H1 (cell line): Measurements from ENCODE around the gene ZBTB42. TPM values are rescaled to one million over a fixed set of nuclear protein-coding genes. Genes with fewer than 3 reads are reported as not detected.

ENCODE experiments used
- CTCF ChIA-PET: fragments of 300-600 bp; sonication (Branson Sonifier 250); formaldehyde crosslinking; loops from one replicate; lab custom pipeline; 2021; ENCODE audit not compliant: partially characterized antibody; lab: Charles Lee
- POLR2A ChIA-PET: fragments of 300-600 bp; sonication (Branson Sonifier 250); formaldehyde crosslinking; loops from one replicate; lab custom pipeline; 2021; ENCODE audit warnings: inconsistent platforms; ENCODE audit not compliant: partially characterized antibody; lab: Charles Lee
- DNase-seq, 2 experiments: peaks; one replicate each; pipeline versions ENCODE4 v3.0.0 to v3.0.0-alpha.2; 2010 to 2022; ENCODE audit warnings: low spot score in 2 of 2, low read depth in 1 of 2, mixed read lengths in 1 of 2
- FAIRE-seq: peaks from 2 replicates; lab custom pipeline; 2011; peaks lifted over from hg19 to GRCh38; lab: Jason Lieb, UNC
- H2AFZ ChIP-seq: 2 replicates; pipeline ENCODE4 v1.8.1; 2012; ENCODE audit warnings: low read length, inconsistent platforms
- H2AK5ac ChIP-seq: 2 replicates; pipeline ENCODE4 v1.6.1; 2013; ENCODE audit warnings: low read depth, low read length
- H2BK120ac ChIP-seq: replicated peaks from 2 replicates; pipeline ENCODE3; 2013; ENCODE audit warnings: low read depth, low read length, inconsistent platforms
- H2BK12ac ChIP-seq: 2 replicates; pipeline ENCODE4 v1.6.1; 2013; ENCODE audit warnings: low read depth, low read length
- H2BK15ac ChIP-seq: 2 replicates; pipeline ENCODE4 v1.6.1; 2013; ENCODE audit warnings: low read length
- H2BK20ac ChIP-seq: 2 replicates; pipeline ENCODE4 v1.6.1; 2013; ENCODE audit warnings: low read length
- H2BK5ac ChIP-seq: 2 replicates; pipeline ENCODE4 v1.6.1; 2013; ENCODE audit warnings: low read depth, low read length
- H3K14ac ChIP-seq: 2 replicates; pipeline ENCODE4 v1.6.1; 2013; ENCODE audit warnings: inconsistent platforms; ENCODE audit not compliant: insufficient read length
- H3K18ac ChIP-seq: 2 replicates; pipeline ENCODE4 v1.6.1; 2013; ENCODE audit warnings: low read length; ENCODE audit errors: extremely low read depth
- H3K23ac ChIP-seq: 2 replicates; pipeline ENCODE4 v1.6.1; 2013; ENCODE audit warnings: inconsistent platforms; ENCODE audit not compliant: insufficient read length
- H3K23me2 ChIP-seq: 2 replicates; pipeline ENCODE4 v1.6.1; 2013; ENCODE audit warnings: low read depth, low read length
- H3K27ac ChIP-seq: 2 replicates; pipeline ENCODE4 v1.6.1; 2011; ENCODE audit warnings: low read depth, low read length, inconsistent platforms
- H3K27me3 ChIP-seq, 4 experiments: replicated peaks in 1 of 4; 1 replicate in 1 of 4; 2 replicates in 3 of 4; pipeline versions ENCODE4 v1.6.1 to v1.8.1; 2011 to 2013; ENCODE audit warnings: low read length in 3 of 4, mild to moderate bottlenecking in 3 of 4, inconsistent platforms in 2 of 4, mixed read lengths in 2 of 4, moderate library complexity in 1 of 4; ENCODE audit not compliant: control insufficient read depth in 3 of 4, insufficient read depth in 3 of 4; ENCODE audit errors: extremely low read depth in 1 of 4
- H3K36me3 ChIP-seq, 4 experiments: 2 replicates each; pipeline versions ENCODE4 v1.6.1 to v1.8.1; 2011 to 2013; ENCODE audit warnings: mild to moderate bottlenecking in 4 of 4, low read length in 3 of 4, moderate library complexity in 2 of 4, control low read depth in 1 of 4, inconsistent platforms in 1 of 4; ENCODE audit not compliant: insufficient read depth in 4 of 4, control insufficient read depth in 2 of 4
- H3K4ac ChIP-seq: replicated peaks from 2 replicates; pipeline ENCODE3; 2013; ENCODE audit warnings: low read length, low read depth, mixed read lengths, inconsistent platforms; ENCODE audit not compliant: insufficient read length
- H3K4me1 ChIP-seq, 4 experiments: replicated peaks in 1 of 4; 1 replicate in 1 of 4; 2 replicates in 3 of 4; pipeline versions ENCODE4 v1.6.1 to v1.8.1; 2011 to 2013; ENCODE audit warnings: low read length in 3 of 4, inconsistent platforms in 2 of 4, mixed read lengths in 1 of 4; ENCODE audit not compliant: insufficient read depth in 4 of 4, control insufficient read depth in 3 of 4
- H3K4me2 ChIP-seq, 2 experiments: 2 replicates each; pipeline versions ENCODE4 v1.6.1 to v1.8.1; 2011 to 2013; ENCODE audit warnings: low read depth in 2 of 2, low read length in 2 of 2, control low read depth in 1 of 2, inconsistent platforms in 1 of 2, mild to moderate bottlenecking in 1 of 2; ENCODE audit not compliant: insufficient read depth in 1 of 2
- H3K4me3 ChIP-seq, 4 experiments: fragments of 200-600, 300-600 bp in 1 of 4; sonication (generic), shearing (Covaris generic), sonication (Bioruptor Twin) in 1 of 4; 2 replicates each; pipeline versions ENCODE4 v1.5.1 to v1.8.1; 2011 to 2016; ENCODE audit warnings: low read length in 4 of 4, low read depth in 3 of 4, control low read depth in 2 of 4, inconsistent platforms in 2 of 4, mild to moderate bottlenecking in 2 of 4, mixed read lengths in 1 of 4, moderate library complexity in 1 of 4; ENCODE audit not compliant: insufficient read depth in 2 of 4; ENCODE audit errors: extremely low read depth in 1 of 4
- H3K56ac ChIP-seq: replicated peaks from 2 replicates; pipeline ENCODE3; 2013; ENCODE audit warnings: low read depth, mild to moderate bottlenecking, mixed read lengths, low read length, inconsistent platforms; ENCODE audit not compliant: insufficient read length
- H3K79me1 ChIP-seq: 2 replicates; pipeline ENCODE4 v1.6.1; 2013; ENCODE audit warnings: low read depth, low read length, control low read depth
- H3K79me2 ChIP-seq, 2 experiments: 2 replicates each; pipeline versions ENCODE4 v1.6.1 to v1.8.1; 2012 to 2013; ENCODE audit warnings: low read length in 2 of 2, mild to moderate bottlenecking in 2 of 2, inconsistent platforms in 1 of 2; ENCODE audit not compliant: insufficient read depth in 2 of 2, control insufficient read depth in 1 of 2
- H3K9ac ChIP-seq, 4 experiments: replicated peaks in 1 of 4; 1 replicate in 1 of 4; 2 replicates in 3 of 4; pipeline versions ENCODE4 v1.6.1 to v1.8.1; 2011 to 2013; ENCODE audit warnings: low read depth in 3 of 4, low read length in 3 of 4, control low read depth in 2 of 4, mild to moderate bottlenecking in 2 of 4, moderate library complexity in 2 of 4, inconsistent platforms in 1 of 4; ENCODE audit errors: extremely low read depth in 1 of 4
- H3K9me3 ChIP-seq, 2 experiments: 2 replicates each; pipeline versions ENCODE4 v1.6.1 to v1.8.1; 2012 to 2013; ENCODE audit warnings: mild to moderate bottlenecking in 2 of 2, moderate library complexity in 2 of 2, control low read depth in 1 of 2, inconsistent platforms in 1 of 2, low read depth in 1 of 2, low read length in 1 of 2, mixed read lengths in 1 of 2; ENCODE audit not compliant: insufficient read depth in 2 of 2
- H4K20me1 ChIP-seq, 2 experiments: replicated peaks in 1 of 2; 2 replicates each; pipeline versions ENCODE3 to v1.8.1; 2011 to 2013; ENCODE audit warnings: inconsistent platforms in 2 of 2, low read length in 2 of 2, mild to moderate bottlenecking in 1 of 2; ENCODE audit not compliant: insufficient read depth in 2 of 2, control insufficient read depth in 1 of 2
- H4K5ac ChIP-seq: 2 replicates; pipeline ENCODE4 v1.6.1; 2013; ENCODE audit warnings: low read length, low read depth, mixed read lengths, inconsistent platforms; ENCODE audit not compliant: insufficient read length
- H4K8ac ChIP-seq: 2 replicates; pipeline ENCODE4 v1.8.0; 2013; ENCODE audit warnings: mild to moderate bottlenecking, moderate library complexity, low read length, inconsistent platforms; ENCODE audit not compliant: insufficient read depth; ENCODE audit errors: extremely low read depth
- H4K91ac ChIP-seq: replicated peaks from 2 replicates; pipeline ENCODE3; 2013; ENCODE audit warnings: low read length, mixed read lengths, inconsistent platforms; ENCODE audit not compliant: insufficient read length
- BACH1 ChIP-seq: IDR thresholded peaks from 2 replicates; pipeline ENCODE4 v1.6.1; 2012; ENCODE audit warnings: low read length, improper control_type of control experiment
- CBX8 ChIP-seq: fragments of 300-800, 300-1000 bp; sonication (generic); IDR thresholded peaks from 2 replicates; pipeline ENCODE4 v1.7.1; 2016; ENCODE audit warnings: low read depth, low read length, borderline replicate concordance
- EZH2 ChIP-seq: fragments of 200-600 bp; sonication (generic); IDR thresholded peaks from 2 replicates; pipeline ENCODE4 v1.7.1; 2012; ENCODE audit warnings: low read depth, mild to moderate bottlenecking, moderate library complexity, low read length, inconsistent platforms; ENCODE audit not compliant: severe bottlenecking
- SAP30 ChIP-seq: fragments of 300-600 bp; sonication (generic); IDR thresholded peaks from 2 replicates; pipeline ENCODE4 v1.7.1; 2012; ENCODE audit warnings: low read length, moderate library complexity, mild to moderate bottlenecking, inconsistent platforms; ENCODE audit not compliant: insufficient read depth, insufficient replicate concordance
- WGBS, 2 experiments: shearing (Covaris generic) in 1 of 2; methylation state at CpG; one replicate each; pipeline versions ENCODE4 v1.1.6 to v1.1.7; 2013 to 2015; ENCODE audit warnings: low lambda C conversion rate in 2 of 2, mixed read lengths in 2 of 2, inconsistent platforms in 1 of 2, low coverage in 1 of 2, missing lambda C conversion rate in 1 of 2; ENCODE audit not compliant: insufficient replicate concordance in 2 of 2, insufficient coverage in 1 of 2, insufficient read length in 1 of 2; ENCODE audit errors: extremely low coverage in 1 of 2, missing lambda C conversion rate in 1 of 2; 5-methylcytosine and 5-hydroxymethylcytosine counted together
- polyA plus RNA-seq, 7 experiments: library from polyadenylated mRNA; depleted of rRNA in 3 of 7; stranded (reverse) in 5 of 7; unstranded in 2 of 7; fragments of >200 nt in 5 of 7; fragments of 200-250 nt in 2 of 7; gene quantifications; 1 replicate in 5 of 7; 2 replicates in 1 of 7; 4 replicates in 1 of 7; pipeline versions ENCODE4 v1.2.1 to v1.2.3, GENCODE V29; 2011 to 2013; ENCODE audit warnings: missing spikeins in 2 of 7, mixed read lengths in 2 of 7
- total RNA-seq: library from RNA; stranded (reverse); fragmentation: NEBNext Ultra II Directional; extraction: Animal tissue kit (Norgen Biotek cat#: 25700); gene quantifications from 2 replicates; pipeline ENCODE4 v1.2.1, GENCODE V29; 2021

Gene ZBTB42
- total and polyA plus RNA-seq, 2 of the 8 experiments (the other 6 are each of a cell fraction or from before 2014, with no cell fraction given): 2.8 to 3.1 TPM

GRCh38 chr14:104793703-104793959 is 7.3 kb upstream of the ZBTB42 start:
- Histone ChIP-seq H2BK20ac (peak overlapping the region; percentile 48; the same call in 1 of the 2 replicates), H3K4me1 (peaks cover 4 to 41% (median 30%) of the 10 kb centered on the region in 4 experiments), H2BK12ac (0 out of 2 replicates have a peak overlapping the region, but pooled peaks have one; percentile 87), H3K9me3 (no peaks in the 10 kb centered on the region), H2BK5ac (peak overlapping the region; percentile 22), H3K79me1 (peaks cover 8% of the 10 kb centered on the region), H3K4ac (no peak overlapping the region), H3K23me2 (peaks cover 13% of the 10 kb centered on the region; the same call in 1 of the 2 replicates), H4K5ac (no peak overlapping the region), H3K18ac (peak overlapping the region; percentile 26), H3K4me3 (peak overlapping the region in 1 of 4 experiments; percentile 74; a peak in 2 of 8 replicates), H3K14ac (no peak overlapping the region), H3K27me3 (peaks cover 6 to 35% (median 30%) of the 10 kb centered on the region in 4 experiments), H3K56ac (no peak overlapping the region), H2BK120ac (no peak overlapping the region), H3K4me2 (peak overlapping the region; percentile 88 to 93), H4K8ac (no peak overlapping the region), H2AK5ac (peak overlapping the region; percentile 11; the same call in 1 of the 2 replicates), H4K20me1 (peaks cover 23 to 34% of the 10 kb centered on the region in 2 experiments), H3K27ac (no peak overlapping the region), H4K91ac (no peak overlapping the region), H3K36me3 (peaks cover 0 to 4% (median 0%) of the 10 kb centered on the region in 4 experiments; a peak in 3 of 8 replicates), H3K9ac (no peak overlapping the region), H2AFZ (no peak overlapping the region), H3K23ac (no peak overlapping the region), H3K79me2 (peaks cover 0 to 6% of the 10 kb centered on the region in 2 experiments; a peak in 1 of 4 replicates), H2BK15ac (peak overlapping the region; percentile 2; the same call in 1 of the 2 replicates)
- ChIA-PET POLR2A (interaction anchor here (1.0 to 1.7 kb wide), 4 partner anchors 12 to 26 kb away, joined by 3 to 9 read pairs (median 4); no protein-coding TSS in a partner anchor), CTCF (interaction anchor here (0.8 to 11.1 kb wide), 5 partner anchors 18 to 252 kb away, joined by 3 to 110 read pairs (median 3); no protein-coding TSS in a partner anchor)
- FAIRE-seq (no peak), DNase-seq (no peak)
- 40% methylated on average over 2 of the region's 2 CpGs; no CpG with 5 or more reads in 1 of the 2 experiments for WGBS, 2 experiments
- no peak for TF ChIP-seq CBX8
- no peak for TF ChIP-seq EZH2
- no peak for TF ChIP-seq SAP30
- no peak for TF ChIP-seq BACH1
